NCI-H748 treated with DMSO at 0.1 percent for 48 hours (cell line): Measurements from ENCODE around the gene GPRC5A.

Source experiments
- DNase-seq: peaks from one replicate; lab custom pipeline; 2025; lab: John Stamatoyannopoulos, UW

GPRC5A gene

GRCh38 chr12:12909995-12910420, 18.6 kb downstream of the GPRC5A start:
- DNase-seq = no peak

DNA sequence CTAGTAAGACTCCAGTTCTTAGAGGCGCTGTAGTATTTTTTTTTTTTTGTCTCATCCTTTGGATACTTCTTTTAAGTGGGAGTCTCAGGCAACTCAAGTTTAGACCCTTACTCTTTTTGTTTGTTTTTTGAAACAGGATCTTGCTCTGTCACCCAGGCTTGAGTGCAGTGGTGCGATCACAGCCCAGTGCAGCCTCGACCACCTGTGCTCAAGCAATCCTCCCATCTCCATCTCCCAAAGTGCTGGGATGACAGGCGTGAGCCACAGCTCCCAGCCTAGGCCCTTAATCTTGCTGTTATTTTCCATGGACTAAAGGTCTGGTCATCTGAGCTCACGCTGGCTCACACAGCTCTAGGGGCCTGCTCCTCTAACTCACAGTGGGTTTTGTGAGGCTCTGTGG, 21.3 kb downstream of the GPRC5A start:
- DNase-seq = no peak

DNA sequence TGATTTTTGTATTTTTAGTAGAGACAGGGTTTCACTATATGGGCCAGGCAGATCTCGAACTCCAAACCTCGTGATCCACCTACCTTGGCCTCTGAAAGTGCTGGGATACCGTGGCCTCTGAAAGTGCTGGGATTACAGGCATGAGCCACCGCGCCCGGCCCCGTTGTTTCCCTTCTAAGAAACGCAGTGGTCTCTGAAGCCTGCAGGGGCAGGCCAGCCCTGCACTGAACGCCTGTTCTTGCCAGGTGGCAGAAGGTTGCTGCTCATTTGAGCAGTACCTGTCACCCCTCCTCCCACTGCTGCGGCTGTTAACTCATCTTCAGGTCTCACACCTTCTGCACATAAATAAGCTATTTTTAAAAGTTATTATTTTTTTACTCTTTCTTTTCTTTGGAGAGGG, 24.3 kb downstream of the GPRC5A start:
- DNase-seq = no peak

DNA sequence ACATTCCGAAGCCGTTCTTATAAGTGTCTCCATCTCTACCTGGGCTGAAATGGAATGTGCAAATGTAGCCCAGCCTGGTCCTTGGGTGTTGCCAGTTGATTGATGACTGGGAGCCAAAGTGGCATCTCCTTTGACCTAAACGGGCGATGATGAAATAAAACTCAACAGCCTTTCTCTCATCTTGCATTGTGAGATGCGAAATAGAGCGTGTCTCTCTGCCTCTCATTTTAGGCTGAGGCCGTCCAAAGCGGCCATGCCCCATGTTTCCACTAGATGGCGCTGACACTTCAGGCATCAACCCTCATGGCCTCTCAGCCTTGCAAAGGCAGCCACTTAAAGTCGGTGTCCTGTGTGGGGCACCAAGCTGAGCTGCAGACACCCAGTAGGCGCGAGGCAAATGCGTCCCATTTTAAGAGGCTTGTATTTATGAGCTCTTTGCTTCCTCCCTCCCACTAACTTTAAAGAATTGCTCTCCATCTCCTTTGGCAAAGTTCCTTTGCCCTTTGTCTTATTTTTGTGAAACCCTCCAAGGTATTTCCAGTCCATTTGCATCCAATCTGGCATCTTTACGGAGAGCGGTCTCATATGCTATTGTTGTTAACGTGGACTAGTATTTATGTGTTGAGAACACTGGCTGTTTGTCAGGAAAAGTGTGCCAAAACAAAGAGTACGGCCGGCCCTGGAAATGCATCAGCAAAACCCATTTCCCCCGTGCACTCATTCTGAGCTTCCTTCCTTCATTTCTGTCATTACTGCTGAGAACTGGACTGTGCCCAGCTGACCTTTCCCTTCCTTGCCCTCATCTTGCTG, 25.0 kb downstream of the GPRC5A start:
- peak; percentile 10 for DNase-seq

DNA sequence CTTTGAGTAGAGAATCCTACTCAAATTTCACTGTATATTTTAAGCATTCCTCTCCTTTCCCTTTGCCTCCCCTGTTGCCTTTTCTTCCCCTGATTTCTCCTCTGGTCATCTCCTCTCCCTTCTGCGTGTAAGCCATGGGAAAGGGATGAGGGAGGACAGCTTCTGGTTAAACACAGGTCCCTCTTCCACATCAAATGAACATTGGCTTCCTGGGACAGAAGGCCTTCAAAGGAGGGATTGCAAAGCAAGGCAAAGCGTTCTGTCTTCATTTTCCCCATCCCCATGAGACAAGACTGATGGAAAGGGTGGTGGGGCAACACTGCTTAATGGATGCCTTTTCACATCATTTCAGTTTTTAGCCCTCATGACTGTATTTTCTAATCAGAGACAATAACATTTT, 26.2 kb downstream of the GPRC5A start:
- DNase-seq = no peak

GRCh38 chr12:12918781-12919389, 27.5 kb downstream of the GPRC5A start:
- no peak for DNase-seq

DNA sequence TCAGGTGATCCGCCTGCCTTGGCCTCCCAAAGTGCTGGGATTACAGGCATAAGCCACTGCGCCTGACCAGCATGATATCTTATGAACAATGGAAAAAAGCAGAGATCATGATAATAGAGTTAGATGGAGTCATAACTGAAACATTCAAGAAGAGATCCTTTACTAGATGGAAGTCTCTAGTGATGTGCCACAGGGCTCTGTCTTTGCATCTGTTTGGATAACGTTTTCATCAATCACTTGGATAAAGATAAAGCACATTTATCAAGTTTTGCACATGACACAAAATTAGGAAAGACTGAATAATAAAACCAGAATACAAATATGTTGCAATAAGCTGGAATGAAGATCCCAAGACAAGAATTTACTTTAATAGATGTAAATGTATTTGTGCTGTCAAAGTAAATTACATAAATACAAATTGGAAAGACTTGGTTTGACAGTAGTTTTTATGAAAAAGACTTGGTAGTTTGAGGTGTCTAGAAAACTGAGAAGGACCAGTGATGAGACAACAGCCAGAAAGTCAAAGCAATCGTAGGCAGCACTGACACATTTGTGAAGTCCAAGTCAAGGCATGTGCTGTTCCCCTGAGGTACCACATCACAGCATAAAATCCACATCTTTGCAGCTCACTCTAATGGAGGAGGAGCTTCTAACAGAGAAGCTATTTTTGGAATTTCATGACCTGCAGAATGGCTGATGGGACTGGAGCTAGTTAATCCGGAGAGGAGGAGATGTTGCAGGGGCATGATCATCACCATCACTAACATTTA, 28.5 kb downstream of the GPRC5A start:
- no peak for DNase-seq

DNA sequence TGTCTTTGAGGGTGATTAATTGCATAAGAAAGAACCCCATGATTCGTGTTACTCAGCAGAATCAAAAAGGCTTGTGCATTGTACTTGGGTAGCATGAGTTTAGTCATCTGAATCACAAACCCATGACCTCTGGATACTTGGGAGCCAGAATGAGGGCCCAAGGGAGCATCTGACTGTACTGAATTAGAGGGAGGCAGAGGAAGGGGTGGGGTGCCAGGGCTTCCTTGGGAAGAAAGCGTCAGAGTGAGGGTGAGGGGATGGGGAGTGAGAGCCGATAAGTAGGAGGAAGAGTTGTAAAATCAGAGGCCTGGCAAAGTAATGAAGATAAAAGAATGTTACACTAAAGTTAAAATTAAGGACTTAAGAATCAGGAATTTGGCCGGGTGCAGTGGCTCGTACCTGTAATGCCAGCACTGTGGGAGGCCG, 30.8 kb downstream of the GPRC5A start:
- no peak for DNase-seq

GRCh38 chr12:12922978-12923377, 31.6 kb downstream of the GPRC5A start:
- DNase-seq = no peak

GRCh38 chr12:12924169-12924568, 32.8 kb downstream of the GPRC5A start:
- DNase-seq = no peak

DNA sequence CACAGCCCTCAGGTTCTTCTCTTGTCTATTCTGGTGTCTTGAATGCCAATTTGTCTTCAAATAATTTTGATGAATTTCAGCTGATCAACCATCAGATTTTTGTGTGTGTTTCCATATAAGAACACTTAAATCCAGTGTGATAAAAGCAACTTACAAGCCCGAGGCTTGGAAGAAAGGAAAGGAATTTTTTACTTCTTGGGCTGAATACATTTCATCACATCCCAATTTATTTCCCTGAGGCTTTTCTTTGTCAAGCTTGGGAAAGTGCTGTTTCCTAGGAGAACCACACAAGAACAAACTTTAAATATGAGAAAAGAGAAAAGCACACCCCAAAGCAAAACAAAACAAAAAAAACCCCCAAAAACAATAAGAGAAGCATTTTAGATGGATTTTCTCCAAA, 34.0 kb downstream of the GPRC5A start:
- no peak for DNase-seq

GRCh38 chr12:12926571-12927071, 35.3 kb downstream of the GPRC5A start:
- DNase-seq = no peak

- DNase-seq = peak; percentile 17
Measured at GRCh38 chr12:12927211-12928079, 36.1 kb downstream of the GPRC5A start.

DNA sequence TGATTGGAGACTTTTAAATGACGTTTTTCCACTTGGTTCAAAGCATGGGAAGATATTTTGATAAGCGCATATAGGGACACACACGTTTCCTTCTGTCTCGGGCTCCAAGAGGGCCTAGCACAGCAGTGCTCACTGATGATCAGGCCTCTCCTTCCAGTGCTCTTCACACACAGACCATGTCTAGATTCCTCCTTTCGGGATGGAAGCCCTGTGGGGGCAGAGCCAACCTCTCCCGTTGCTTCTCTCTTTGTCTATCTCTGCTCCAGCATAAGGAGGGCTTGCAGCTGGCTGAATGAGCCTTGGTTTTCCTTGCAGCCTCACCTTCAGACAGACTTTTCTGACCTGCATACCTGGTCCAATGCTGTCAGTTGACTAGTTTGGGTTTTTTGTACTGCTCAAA, 38.3 kb downstream of the GPRC5A start:
- DNase-seq = no peak

- no peak for DNase-seq
Measured at GRCh38 chr12:12930633-12931219, 39.4 kb downstream of the GPRC5A start.

DNA sequence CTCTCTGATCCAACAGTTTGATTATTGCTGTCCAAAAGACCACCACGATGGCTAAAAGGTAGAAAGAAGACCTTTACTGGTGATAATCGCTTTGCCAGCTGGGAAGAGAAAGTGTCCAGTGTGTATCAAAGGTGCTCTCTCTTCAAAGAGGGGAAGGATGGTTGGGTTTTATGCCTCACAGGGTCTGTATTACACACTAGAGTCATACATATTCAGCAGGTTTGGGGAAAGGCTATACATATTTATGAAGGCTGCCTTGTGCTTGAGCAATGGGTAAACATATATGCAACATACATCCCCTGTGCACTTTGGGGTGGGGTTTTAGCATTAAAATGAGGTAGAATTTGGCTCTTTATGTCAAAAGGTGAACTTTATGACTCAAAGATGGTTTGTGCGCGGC, 42.4 kb downstream of the GPRC5A start:
- no peak for DNase-seq

DNA sequence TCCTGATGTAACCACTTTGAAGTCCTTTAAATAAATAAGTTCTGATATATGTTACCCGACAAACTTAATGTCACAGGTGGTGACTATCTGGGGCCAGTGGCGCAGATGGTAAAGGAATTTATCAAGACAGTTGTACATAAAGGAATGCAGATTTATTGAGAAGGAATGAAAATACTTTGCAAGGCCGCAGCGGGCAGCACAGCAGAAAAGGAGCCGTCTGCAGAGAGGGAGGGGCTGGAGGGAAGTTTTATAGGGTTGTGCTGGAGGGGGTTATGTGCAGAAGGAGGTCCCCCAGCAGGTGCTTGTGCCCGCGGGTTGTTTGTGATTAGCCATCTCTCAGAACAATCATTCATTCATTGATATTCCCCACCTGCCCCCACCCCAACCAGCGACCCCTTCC, 43.2 kb downstream of the GPRC5A start:
- no peak for DNase-seq

GRCh38 chr12:12936983-12937491, 45.7 kb downstream of the GPRC5A start:
- no peak for DNase-seq

GRCh38 chr12:12938541-12938940, 47.2 kb downstream of the GPRC5A start:
- DNase-seq = no peak

DNA sequence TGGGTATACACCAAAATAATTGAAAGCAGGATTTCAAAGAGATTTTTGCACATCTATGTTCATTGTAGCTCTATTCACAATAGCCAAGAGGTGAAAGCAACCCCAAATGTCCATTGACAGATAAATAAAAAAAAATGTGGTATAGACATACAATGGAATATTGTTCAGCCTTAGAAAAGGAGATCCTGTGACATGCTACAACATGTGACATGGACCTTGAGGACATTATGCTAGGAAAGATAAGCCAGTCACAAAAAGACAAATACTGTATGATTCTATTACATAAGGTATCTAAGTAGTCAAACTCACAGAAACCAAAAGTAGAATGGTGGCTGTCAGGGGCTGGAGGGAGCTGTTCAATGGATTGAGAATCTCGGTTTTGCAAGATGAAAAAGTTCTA, 48.5 kb downstream of the GPRC5A start:
- DNase-seq = no peak
